ENCODE measurements around the gene AJAP1. TPM values are rescaled to one million over a fixed set of nuclear protein-coding genes. Genes with fewer than 3 reads are reported as not detected.

Gene AJAP1
- total RNA-seq, 1 experiment from 2014 or later: not detected

- DNase-seq (ENCODE audit: low read depth, low spot score) (no peak), ATAC-seq (no peak)
- no peak for TF ChIP-seq POLR2AphosphoS5 (IDR thresholded peaks at IDR 0.05; ENCODE audit: low read depth, low read length)
- TF ChIP-seq SIN3A (IDR thresholded peaks at IDR 0.05; ENCODE audit: borderline replicate concordance, insufficient read depth, low read depth, low read length): no peak
- no peak for TF ChIP-seq TCF7L2 (IDR thresholded peaks at IDR 0.05; ENCODE audit: low read depth, low read length)
- TF ChIP-seq CTCF (IDR thresholded peaks at IDR 0.05): no peak
- TF ChIP-seq REST (IDR thresholded peaks at IDR 0.05; ENCODE audit: insufficient read depth in 1 of 2, low read depth in 2 of 2, low read length in 1 of 2): no peak
- intact Hi-C loops (cut with micrococcal nuclease; ENCODE audit: unreplicated experiment) (no loop called here), in situ Hi-C loops (cut with HindIII; ENCODE audit: low pct_unique_long_range_greater_than_20kb, low sequenced_read_pairs) (no loop called here)
- CTCF ChIA-PET: no interaction called here
- no peaks in the 10 kb centered on the region for H3K9me3 ChIP-seq (ENCODE audit: control insufficient read depth, insufficient read depth, low read depth, low read length)
- no peak overlapping the region for H3K27ac ChIP-seq (ENCODE audit: low read length)
- no peaks in the 10 kb centered on the region for H3K27me3 ChIP-seq (ENCODE audit: control insufficient read depth, insufficient read depth, low read length)
- BruUV-seq (replicated peaks): no TSS peak
- H3K4me3 ChIP-seq (ENCODE audit: low read depth in 2 of 2, low read length in 2 of 2): no peak overlapping the region
- no peaks in the 10 kb centered on the region for H3K4me1 ChIP-seq (ENCODE audit: control insufficient read depth, insufficient read depth, low read length)
- H3K36me3 ChIP-seq (ENCODE audit: control insufficient read depth, insufficient read depth, low read length): no peaks in the 10 kb centered on the region
- POLR2A ChIA-PET: no interaction called here
Measured at GRCh38 chr1:4711416-4712275, 57.2 kb downstream of the AJAP1 start.

GRCh38 chr1:4713669-4714068 is 59.3 kb downstream of the AJAP1 start:
- ChIA-PET POLR2A (no interaction called here), CTCF (no interaction called here)
- intact Hi-C loops (cut with micrococcal nuclease; ENCODE audit: unreplicated experiment): no loop called here
- in situ Hi-C loops (cut with HindIII; ENCODE audit: low pct_unique_long_range_greater_than_20kb, low sequenced_read_pairs): no loop called here
- no peak overlapping the region for H3K4me3 ChIP-seq (ENCODE audit: low read depth in 2 of 2, low read length in 2 of 2)
- no peak overlapping the region for H3K27ac ChIP-seq (ENCODE audit: low read length)
- H3K4me1 ChIP-seq (ENCODE audit: control insufficient read depth, insufficient read depth, low read length): no peaks in the 10 kb centered on the region
- ATAC-seq (no peak), DNase-seq (ENCODE audit: low read depth, low spot score) (no peak)
- no peaks in the 10 kb centered on the region for H3K9me3 ChIP-seq (ENCODE audit: control insufficient read depth, insufficient read depth, low read depth, low read length)
- no peaks in the 10 kb centered on the region for H3K36me3 ChIP-seq (ENCODE audit: control insufficient read depth, insufficient read depth, low read length)
- TF ChIP-seq TCF7L2 (IDR thresholded peaks at IDR 0.05; ENCODE audit: low read depth, low read length) (no peak), REST (IDR thresholded peaks at IDR 0.05; ENCODE audit: insufficient read depth in 1 of 2, low read depth in 2 of 2, low read length in 1 of 2) (no peak), POLR2AphosphoS5 (IDR thresholded peaks at IDR 0.05; ENCODE audit: low read depth, low read length) (no peak), SIN3A (IDR thresholded peaks at IDR 0.05; ENCODE audit: borderline replicate concordance, insufficient read depth, low read depth, low read length) (no peak), CTCF (IDR thresholded peaks at IDR 0.05) (no peak)
- no peaks in the 10 kb centered on the region; the same call in 1 of the 2 replicates for H3K27me3 ChIP-seq (ENCODE audit: control insufficient read depth, insufficient read depth, low read length)
- BruUV-seq (replicated peaks): no TSS peak

Data from Panc1 (cell line).